HG02642 (cell line): Measurements from ENCODE around the gene FBXO47.
"Not testable (repeated sequence)": the region's sequence is repeated elsewhere in the genome, so short reads cannot be mapped to it uniquely, and the experiment has no call there.

ENCODE experiments used
- ATAC-seq: cut with Tn5 transposase; IDR thresholded peaks from one replicate; pipeline ENCODE4 v1.9.1; 2021; ENCODE audit warnings: mild to moderate bottlenecking; ENCODE audit not compliant: unreplicated experiment, poor library complexity

The FBXO47 gene

DNA sequence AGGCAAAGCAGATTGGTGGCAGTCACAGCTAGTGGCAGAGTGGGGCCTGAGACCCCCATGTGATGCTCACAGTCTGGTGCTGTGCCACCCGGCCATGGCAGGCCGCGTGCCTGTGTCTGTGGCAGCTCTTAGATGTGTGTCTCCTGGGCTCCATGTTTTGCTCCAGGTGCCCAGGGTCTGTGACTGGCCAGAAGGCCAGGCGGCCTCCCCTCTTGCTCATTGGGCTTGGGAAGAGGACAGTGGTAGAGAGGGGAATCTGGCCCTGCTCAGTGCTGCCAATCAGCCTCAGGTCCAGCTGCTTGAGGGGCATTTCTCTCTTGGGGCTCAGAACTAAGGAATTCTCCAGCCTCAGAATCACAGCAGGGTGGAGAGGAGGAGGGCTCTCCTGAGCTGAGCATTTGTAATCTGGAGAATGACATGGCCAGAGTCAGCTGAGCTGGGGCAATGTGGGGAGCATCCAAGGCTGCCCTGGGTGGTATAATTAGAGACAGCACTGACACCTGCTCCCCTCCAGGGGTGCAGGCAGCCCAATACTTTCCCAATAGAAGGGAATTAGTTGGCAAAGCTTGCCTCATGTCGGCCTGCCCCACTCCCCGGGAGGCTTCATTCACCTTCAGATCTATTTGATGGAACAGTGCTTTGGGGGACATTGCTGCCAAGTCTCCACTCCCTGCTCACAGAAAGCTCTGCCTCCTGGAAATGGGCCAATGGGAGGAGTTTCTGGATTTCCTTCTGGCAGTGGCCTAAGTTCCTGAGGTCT, 44.5 kb downstream of the FBXO47 start:
- ATAC-seq = no peak

- ATAC-seq = no peak
Measured at GRCh38 chr17:38921756-38922411, 45.3 kb downstream of the FBXO47 start.

DNA sequence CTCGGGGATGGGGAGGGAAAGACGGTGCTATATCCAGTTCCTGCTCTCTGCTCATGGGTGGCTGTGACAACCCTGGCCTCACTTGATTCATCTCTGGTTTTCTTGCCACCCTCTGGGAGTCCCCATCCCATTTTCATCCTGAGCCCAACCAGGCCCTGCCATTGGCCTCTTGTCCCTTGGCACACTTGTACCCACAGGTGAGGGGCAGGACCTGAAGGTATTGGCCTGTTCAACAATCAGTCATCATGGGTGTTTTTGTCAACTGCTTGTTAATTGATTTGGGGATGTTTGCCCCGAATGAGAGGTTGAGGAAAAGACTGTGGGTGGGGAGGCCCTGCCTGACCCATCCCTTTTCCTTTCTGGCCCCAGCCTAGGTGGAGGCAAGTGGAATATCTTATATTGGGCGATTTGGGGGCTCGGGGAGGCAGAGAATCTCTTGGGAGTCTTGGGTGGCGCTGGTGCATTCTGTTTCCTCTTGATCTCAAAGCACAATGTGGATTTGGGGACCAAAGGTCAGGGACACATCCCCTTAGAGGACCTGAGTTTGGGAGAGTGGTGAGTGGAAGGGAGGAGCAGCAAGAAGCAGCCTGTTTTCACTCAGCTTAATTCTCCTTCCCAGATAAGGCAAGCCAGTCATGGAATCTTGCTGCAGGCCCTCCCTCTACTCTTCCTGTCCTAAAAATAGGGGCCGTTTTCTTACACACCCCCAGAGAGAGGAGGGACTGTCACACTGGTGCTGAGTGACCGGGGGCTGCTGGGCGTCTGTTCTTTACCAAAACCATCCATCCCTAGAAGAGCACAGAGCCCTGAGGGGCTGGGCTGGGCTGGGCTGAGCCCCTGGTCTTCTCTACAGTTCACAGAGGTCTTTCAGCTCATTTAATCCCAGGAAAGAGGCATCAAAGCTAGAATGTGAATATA, 46.6 kb downstream of the FBXO47 start:
- ATAC-seq = no peak

GRCh38 chr17:38919316-38920078, 47.7 kb downstream of the FBXO47 start:
- no peak for ATAC-seq

GRCh38 chr17:38918916-38919315, 48.3 kb downstream of the FBXO47 start:
- no peak for ATAC-seq

DNA sequence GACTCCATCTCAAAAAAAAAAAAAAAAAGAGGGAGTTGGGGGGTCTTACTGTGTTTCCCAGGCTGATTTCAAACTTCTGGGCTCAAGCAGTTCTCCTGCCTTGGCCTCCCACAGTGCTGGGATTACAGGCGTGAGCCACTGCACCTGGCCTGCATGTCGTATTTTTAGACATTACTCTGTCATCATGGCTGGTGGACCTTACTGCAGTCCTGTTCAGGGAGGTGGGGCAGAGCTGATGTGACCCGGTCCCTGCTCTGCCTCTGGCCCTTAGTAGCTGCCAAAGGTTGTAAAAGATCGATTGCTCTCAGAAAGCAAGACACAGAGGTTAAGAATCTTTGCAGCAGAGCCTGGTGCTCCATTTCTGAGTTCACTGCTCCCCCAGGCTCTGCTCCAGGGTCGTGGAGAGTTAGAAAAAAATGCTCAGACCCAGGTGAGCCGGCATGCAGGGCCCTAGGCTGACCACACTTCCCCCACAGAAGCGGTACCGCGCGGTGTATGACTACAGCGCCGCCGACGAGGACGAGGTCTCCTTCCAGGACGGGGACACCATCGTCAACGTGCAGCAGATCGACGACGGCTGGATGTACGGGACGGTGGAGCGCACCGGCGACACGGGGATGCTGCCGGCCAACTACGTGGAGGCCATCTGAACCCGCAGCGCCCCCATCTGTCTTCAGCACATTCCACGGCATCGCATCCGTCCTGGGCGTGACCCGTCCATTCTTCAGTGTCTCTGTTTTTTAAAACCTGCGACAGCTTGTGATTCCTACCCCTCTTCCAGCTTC, 48.9 kb downstream of the FBXO47 start:
- ATAC-seq = no peak

GRCh38 chr17:38917259-38917658, 49.9 kb downstream of the FBXO47 start:
- no peak for ATAC-seq

DNA sequence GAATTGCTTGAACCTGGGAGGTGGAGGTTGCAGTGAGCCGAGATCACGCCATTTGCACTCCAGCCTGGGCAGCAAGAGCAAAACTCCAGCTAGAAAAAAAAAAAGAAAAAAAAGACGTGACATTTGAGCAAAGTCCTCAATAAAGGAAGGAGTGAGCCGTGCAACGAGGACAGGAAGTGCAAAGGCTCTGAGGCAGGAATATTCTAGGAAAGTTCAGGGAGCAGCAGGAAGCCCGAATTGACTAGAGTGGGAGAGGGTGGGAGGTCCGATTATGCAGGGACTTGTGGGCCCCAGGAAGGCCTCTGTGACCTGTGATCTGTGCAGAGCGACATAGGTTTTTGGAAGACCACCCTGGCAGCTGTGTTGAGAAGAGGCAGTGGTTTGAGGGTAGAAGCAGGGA, 50.4 kb downstream of the FBXO47 start:
- no peak for ATAC-seq

DNA sequence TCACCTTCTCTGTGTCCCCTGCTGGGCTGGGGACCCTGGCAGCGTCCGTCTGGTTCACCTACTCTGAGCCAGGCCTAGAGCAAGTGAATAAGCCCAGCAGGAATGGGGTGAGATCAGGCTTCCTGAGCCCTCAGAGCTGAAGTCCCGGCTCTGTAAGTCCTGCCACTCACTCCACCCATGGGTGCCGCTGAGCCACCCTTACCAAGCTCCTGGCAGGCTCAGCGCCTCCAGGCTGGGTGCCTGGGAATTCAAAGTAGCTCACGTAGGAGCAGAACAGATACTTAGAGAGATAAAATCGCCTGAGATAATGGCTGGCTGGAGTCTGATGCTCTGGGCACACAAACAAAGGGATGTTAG, 51.6 kb downstream of the FBXO47 start:
- no peak for ATAC-seq

DNA sequence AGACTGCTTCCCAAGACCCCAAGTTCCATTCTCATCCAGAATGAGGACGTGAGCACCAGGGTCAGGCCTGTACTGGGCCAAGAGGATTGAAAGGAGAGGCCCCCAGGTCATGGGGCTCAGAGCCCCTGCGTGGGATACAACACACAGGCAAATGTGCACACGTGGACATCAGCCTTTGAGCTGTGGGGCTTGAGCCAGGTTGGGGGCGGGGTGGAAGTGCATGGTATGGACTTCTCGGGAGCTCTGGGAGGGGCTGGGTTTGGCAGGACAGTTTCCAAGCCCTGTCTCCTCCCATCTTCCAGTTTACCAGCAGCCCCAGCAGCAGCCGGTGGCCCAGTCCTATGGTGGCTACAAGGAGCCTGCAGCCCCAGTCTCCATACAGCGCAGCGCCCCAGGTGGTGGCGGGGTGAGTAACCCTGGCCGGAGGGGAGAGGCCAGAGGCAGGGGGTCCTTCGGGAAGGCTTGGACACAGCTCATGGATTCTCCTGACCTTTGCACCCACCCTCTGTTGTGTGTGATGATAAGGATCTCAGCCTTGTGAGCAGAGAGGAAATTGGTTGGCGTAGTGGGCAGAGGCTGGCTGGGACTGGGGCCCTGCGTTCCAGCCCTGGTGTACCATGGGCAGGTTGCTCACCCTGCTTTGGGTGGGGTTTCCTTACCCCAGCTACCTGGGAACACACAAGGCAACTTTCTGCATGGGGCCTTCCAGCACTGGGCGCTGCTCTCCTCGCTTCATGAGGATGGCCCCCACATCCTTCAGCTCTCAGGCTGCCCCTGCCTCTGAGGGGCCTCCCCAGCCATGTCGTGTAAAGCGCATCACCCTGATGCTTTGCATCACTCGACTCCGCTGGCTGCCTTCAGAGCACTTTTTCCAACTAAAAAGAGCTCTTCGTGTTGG, 52.2 kb downstream of the FBXO47 start:
- no peak for ATAC-seq

DNA sequence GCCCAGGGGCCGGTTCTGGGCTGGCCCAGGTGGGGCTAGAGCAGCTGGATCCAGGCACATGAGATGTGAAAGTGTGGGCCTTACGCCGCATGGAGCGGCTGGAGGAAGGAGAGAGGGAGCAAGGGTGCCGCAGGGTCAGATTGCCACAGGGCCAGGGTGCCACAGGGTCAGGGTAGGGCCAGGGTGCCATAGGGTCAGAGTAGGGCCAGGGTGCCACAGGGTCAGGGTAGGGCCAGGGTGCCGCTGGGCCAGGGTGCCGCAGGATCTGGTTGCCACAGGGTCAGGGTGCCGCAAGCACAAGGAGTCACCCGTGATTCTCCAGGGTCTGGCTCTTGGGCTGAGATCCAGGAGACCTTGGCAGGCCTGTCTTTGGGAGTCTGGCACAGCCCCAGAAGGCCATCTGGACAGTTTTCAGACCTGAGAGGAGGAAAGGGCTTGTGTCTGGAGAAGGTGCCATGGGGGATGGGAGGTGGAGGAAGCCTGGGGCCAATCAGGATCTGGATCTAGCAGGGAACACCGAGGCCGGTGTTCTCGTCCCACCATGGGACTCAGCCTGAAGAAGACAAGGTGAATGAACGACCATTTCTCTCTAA, 54.9 kb downstream of the FBXO47 start:
- ATAC-seq = no peak

DNA sequence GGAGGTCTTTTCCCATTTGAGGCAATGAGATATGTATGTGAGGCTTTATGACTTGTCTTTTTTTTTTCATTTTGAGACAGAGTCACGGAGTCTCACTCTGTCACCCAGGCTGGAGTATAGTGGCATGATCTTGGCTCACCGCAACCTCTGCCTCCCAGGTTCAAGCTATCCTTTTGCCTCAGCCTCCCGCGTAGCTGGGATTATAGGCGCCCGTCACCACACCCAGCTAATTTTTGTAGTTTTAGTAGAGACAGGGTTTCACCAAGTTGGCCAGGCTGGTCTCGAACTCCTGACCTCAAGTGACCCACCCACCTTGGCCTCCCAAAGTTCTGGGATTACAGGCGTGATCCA, 55.5 kb downstream of the FBXO47 start:
- not testable (repeated sequence) for ATAC-seq

GRCh38 chr17:38911081-38911730, 56.0 kb downstream of the FBXO47 start:
- no peak for ATAC-seq

GRCh38 chr17:38910325-38910724, 56.9 kb downstream of the FBXO47 start:
- ATAC-seq = no peak

- ATAC-seq = no peak
Measured at GRCh38 chr17:38908676-38909181, 58.5 kb downstream of the FBXO47 start.

DNA sequence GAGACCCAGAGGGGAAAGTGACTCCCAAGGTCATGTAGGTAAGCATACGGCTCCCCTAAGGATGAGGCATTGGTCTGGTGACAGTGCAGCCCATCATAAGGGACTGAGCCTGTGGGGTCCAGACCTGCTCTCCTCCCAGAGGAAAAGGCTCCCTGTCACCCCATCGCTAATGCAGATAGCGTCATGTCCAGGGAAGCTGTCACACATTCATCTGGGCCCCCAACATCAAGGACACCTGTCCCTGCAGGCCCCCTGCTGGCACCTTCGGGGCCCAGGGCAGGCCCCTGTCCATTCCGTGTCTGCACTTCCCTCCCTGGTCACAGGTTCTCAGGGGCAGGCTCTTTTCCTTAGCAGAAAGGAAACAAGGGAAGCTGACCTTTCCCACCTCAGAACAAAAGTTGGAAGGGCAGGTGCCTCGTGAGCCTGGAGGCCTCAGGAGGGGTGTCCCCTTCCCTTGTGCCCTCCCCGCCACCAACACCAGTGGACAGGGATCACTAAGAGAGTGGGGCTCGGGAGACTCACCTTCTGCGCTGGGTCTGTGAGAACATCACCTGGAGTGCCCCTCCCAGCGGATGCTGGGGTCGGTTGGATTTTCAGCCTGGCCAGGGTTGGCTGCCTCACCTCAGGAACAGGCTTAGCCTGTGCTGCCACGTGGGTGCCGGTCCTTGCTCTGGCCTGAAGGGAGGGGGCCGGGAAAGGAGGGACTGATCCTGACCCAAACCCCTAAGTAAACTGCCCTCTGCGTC, 59.1 kb downstream of the FBXO47 start:
- ATAC-seq = no peak
